ENCODE results near the gene SLC25A1.
"Not testable (repeated sequence)": the region's sequence is repeated elsewhere in the genome, so short reads cannot be mapped to it uniquely, and the experiment has no call there.

Gene SLC25A1

DNA sequence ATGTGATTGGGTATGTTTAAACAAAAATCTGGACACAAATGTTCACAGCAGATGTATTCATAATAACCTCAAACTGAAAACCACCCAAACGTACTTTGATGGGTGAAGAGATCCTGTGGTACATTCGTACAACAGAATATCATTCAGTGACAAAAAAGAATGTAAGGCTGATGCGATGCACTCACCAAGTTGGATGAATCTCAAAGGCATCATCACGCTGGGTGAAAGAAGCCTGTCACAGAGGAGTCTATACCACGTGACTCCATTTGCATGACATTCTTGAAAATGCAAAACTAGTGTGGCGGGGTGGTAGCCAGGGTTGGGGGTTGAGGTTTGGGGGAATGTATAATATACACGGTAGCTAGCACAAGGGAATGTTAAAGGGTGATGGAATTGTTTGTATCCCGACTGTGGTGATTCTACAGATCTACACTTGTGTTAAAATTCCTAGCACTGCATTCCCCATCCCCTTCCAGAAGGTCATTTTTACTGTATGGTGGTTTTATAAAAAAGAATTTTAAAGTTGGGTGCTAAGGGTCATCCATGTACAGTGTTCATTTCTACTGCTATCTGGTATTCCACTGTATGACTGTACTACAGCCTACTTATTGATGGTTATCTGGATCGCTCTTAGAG is 35.0 kb upstream of the SLC25A1 start:
- FAIRE-seq (no peak), DNase-seq (ENCODE audit: insufficient read length, low spot score) (no peak)
- TF ChIP-seq POLR2A (IDR thresholded peaks at IDR 0.05; ENCODE audit: low read depth, low read length): no peak

DNA sequence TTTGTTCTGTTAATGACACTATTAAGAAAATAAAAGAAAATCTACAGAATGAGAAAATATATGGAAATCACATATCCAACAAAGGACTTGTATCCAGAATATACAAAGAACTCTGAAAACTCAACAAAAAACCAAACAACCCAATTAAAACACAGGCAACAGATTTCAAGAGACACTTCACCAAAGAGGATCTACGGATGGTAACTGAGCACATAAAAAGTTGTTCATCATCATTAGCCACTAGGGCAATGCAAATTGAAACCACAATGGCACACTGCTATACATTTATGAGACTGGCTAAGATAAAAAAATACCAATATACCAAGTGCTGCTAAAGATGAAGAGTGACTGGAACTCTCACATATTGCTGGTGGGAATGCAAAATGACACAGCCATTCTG is 34.5 kb upstream of the SLC25A1 start:
- TF ChIP-seq POLR2A (IDR thresholded peaks at IDR 0.05; ENCODE audit: low read depth, low read length): no peak
- FAIRE-seq (no peak), DNase-seq (ENCODE audit: insufficient read length, low spot score) (no peak)

DNA sequence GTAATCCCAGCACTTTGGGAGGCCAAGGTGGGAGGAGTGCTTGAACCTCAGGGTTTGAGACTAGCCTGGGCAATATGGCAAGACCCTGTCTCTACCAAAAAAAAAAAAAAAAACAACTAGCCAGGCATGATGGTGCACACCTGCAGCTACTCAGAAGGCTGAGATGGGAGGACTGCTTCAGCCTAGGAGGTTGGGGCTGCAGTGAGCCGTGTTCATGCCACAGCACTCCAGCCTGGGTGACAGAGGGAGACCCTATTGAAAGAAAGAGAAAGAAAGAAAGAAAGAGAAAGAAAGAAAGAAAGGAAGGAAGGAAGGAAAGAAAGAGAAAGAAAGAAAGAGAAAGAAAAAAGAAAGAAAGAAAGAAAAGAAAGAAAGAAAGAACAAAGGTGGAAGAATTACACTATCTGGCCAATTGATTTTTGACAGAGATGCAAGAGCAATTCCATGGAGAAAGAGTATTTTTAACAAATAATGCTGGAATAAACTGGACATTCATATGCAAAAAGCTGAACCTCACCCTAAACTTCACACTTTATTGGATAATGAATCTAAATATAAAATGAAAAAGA is 33.9 kb upstream of the SLC25A1 start:
- no peak for TF ChIP-seq POLR2A (IDR thresholded peaks at IDR 0.05; ENCODE audit: low read depth, low read length)
- DNase-seq (ENCODE audit: insufficient read length, low spot score): no peak
- FAIRE-seq: no peak

GRCh38 chr22:19210188-19210587 is 31.7 kb upstream of the SLC25A1 start:
- no peak for DNase-seq (ENCODE audit: insufficient read length, low spot score)
- no peak for FAIRE-seq
- no peak for TF ChIP-seq POLR2A (IDR thresholded peaks at IDR 0.05; ENCODE audit: low read depth, low read length)

DNA sequence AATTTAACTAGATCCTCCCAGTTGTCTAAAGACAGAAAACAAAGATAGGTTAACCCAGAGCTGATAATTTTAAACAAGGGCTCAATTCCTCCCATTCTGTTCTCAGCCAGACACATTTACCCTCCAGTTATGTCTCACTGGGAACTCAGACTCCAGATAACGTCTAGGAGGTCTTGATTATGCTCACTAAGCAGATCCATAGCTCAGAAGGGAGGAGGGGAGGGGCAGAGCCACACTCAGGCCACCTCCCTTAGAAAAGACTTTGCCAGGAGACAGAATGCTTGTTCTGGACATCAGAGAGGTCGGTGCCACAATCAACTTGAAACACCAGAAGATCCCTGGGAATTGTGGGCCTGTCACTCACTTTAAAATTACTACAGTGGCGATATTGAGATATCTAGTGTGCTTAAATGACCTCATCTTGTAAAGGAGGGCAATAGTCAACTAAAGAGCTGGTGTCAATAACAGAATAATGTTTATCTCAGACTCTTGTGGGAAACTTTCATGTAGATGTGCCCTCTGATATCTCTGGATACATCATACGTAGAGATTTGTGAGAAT is 29.8 kb upstream of the SLC25A1 start:
- DNase-seq (ENCODE audit: insufficient read length, low spot score) (no peak), FAIRE-seq (no peak)
- no peak for TF ChIP-seq POLR2A (IDR thresholded peaks at IDR 0.05; ENCODE audit: low read depth, low read length)

DNA sequence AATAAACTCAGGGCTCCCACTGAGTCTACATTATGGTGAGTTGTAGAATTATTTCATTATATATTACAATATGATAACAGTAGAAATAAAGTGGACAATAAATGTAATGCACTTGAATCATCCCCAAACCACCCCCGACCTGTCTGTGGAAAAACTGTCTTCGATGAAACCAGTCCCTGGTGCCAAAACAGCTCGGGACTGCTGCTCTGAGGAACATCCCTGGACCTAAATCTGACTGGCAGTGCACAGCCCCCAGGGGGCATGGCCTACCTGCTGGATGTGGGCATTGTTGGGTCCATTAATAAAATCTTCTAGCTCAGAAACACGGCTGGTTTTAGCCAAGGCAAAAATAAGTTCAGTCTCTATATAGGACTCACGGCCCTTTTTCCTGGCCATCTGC is 29.3 kb upstream of the SLC25A1 start:
- FAIRE-seq: no peak
- DNase-seq (ENCODE audit: insufficient read length, low spot score): no peak
- TF ChIP-seq POLR2A (IDR thresholded peaks at IDR 0.05; ENCODE audit: low read depth, low read length): no peak

DNA sequence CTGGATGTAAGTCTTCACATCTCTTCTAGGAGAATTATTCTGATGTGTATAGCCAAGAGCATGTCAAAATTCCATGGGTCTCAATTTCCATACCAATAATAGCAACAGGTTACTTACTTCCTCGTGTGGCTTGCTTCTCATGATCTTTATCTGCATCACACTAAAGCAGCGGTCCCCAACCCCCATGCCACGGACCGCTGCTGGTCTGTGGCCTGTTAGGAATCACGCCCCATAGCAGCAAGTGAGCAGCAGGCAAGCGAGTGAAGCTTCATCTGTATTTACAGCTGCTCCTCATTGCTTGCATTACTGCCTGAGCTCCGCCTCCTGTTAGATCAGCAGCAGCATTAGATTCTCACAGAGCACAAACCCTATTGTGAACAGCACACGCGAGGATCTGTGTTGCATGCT is 28.9 kb upstream of the SLC25A1 start:
- no peak for TF ChIP-seq POLR2A (IDR thresholded peaks at IDR 0.05; ENCODE audit: low read depth, low read length)
- FAIRE-seq (no peak), DNase-seq (ENCODE audit: insufficient read length, low spot score) (no peak)

DNA sequence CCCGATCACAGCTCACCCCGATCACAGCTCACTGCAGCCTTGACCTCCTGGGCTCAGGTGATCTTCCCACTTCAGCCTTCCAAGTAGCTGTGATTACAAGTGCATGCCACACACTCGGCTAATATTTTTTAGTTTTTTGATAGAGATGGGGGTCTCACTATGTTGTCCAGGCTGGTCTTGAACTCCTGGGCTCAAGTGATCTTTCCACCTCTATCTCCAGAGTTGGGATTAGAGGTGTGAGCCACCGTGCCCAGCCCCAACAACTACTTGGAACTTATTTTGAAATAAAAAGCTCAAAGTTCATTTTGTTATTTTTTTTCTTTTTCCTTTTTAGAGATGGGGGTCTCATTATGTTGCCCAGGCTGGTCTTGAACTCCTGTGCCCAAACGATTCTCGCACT is 27.8 kb upstream of the SLC25A1 start:
- DNase-seq (ENCODE audit: insufficient read length, low spot score) (no peak), FAIRE-seq (no peak)
- no peak for TF ChIP-seq POLR2A (IDR thresholded peaks at IDR 0.05; ENCODE audit: low read depth, low read length)

DNA sequence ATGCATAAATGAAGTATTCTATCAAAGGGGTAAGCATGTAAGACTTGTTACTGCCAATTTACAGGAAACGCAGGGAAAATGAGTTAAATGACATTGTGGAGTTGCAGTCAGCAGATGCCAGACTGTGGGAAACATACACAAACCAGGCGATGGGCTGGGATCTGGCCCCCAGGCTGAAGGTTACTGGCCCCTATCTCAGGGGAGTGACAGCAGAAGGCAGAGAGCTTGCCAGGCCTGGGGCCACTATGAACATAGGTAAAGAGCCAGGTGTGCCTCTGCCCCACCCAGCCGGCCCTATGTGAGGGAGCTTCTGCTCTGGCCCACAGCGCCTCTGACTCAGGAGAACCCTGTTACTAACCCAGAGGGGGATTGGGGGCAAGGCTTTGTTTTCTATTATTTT is 26.1 kb upstream of the SLC25A1 start:
- no peak for FAIRE-seq
- TF ChIP-seq POLR2A (IDR thresholded peaks at IDR 0.05; ENCODE audit: low read depth, low read length): no peak
- no peak for DNase-seq (ENCODE audit: insufficient read length, low spot score)

GRCh38 chr22:19203834-19204233 is 25.3 kb upstream of the SLC25A1 start:
- FAIRE-seq (no peak), DNase-seq (ENCODE audit: insufficient read length, low spot score) (no peak)
- TF ChIP-seq POLR2A (IDR thresholded peaks at IDR 0.05; ENCODE audit: low read depth, low read length): no peak

DNA sequence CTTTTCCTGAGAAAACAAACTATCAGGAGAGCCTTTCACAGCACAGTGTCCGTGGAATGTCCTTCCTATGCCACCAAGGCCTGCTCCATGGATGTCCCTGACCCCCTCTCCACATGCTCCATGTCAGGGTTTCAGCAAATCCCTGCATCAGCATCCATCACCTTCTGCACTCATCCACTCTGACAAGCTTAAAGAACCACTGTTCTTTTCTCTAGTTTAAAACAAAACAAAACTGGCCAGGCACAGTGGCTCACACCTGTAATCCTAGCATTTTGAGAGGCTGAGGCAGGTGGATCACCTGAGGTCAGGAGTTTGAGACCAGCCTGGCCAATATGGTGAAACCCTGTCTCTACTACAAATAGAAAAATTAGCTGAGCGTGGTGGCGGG is 24.3 kb upstream of the SLC25A1 start:
- DNase-seq (ENCODE audit: insufficient read length, low spot score); FAIRE-seq: not testable (repeated sequence)

DNA sequence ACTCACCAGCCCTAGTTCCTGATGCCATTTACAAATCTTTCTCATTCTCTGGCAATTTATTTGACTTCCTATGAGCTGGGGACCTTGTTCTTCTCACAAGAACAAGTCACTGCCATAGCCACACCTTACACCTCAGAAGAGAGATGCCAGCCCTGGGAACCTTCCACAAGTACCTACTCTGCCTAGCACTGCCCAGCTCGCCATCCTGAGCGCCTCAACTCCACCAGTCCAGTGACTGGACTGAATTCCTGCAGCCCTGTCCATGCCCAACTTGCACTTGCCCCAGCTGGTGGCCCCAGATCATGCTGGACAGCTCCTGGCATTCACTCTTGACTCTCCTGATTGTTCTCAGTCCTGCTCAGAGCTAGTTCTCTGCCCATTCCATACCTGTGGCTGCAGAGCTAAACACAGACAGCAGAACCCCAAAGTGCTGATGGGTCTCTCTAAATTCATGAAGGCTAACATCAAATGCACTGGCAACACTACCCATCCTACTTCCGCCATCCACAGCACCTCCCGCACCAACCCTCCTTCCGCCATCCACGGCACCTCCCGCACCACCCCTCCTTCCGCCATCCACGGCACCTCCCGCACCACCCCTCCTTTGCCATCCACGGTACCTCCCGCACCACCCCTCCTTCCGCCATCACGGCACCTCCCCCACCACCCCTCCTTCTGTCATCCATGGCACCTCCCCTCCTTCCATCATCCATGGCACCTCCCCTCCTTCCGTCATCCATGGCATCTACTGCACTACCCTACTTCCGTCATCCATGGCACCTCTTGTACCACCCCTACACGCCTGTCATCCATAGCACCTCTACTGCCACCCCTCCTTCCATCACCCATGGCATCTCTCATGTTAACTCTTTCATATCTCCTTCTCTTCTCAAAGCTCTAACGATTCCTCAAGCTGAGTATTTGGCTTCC is 23.6 kb upstream of the SLC25A1 start:
- no peak for TF ChIP-seq POLR2A (IDR thresholded peaks at IDR 0.05; ENCODE audit: low read depth, low read length)
- DNase-seq (ENCODE audit: insufficient read length, low spot score) (no peak), FAIRE-seq (no peak)

DNA sequence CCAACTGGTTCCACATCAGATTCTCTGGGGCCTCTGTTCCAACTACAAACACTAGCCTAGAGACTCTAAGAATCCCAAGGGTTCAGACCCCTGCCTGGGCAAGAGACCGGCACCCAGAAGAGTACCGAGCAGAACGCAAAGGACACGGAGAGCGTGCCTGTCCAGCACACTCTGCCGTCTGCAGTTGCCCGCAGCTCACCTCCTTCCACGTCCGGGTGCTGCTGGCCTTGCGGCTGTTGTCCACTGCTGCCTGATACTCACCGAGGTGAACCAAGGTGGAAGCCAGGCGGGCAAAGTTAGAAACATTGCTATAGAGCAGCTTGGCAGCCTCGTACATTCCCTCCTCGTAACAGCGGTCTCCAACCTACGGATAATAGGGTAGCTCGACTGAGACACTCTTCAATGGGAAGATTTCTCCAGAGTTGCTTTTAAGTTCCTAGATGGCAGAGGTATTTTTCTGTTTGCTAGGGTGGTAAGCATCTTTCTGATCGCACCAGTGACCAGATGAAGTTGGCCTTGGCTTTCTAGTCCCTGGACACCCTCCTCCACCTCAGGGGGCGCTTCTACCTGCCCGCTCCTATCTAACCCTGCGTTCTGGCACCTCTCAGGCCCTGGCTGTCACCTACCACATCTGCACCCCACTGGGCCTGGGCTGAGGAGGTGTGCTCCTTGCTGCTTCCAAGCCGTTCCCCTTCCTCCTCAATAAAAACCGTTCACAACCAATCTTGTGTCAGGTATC is 22.8 kb upstream of the SLC25A1 start:
- FAIRE-seq: no peak
- TF ChIP-seq POLR2A (IDR thresholded peaks at IDR 0.05; ENCODE audit: low read depth, low read length): no peak
- DNase-seq (ENCODE audit: insufficient read length, low spot score): no peak

GRCh38 chr22:19199479-19199878 is 20.9 kb upstream of the SLC25A1 start:
- no peak for TF ChIP-seq POLR2A (IDR thresholded peaks at IDR 0.05; ENCODE audit: low read depth, low read length)
- DNase-seq (ENCODE audit: insufficient read length, low spot score): no peak
- no peak for FAIRE-seq
